ENCODE results near the gene NLRP1.

NLRP1 gene

GRCh38 chr17:5523249-5523648 lies 61.1 kb downstream of the NLRP1 start:
- H3K27ac ChIP-seq = no peak overlapping the region
- no peaks in the 10 kb centered on the region for H3K27me3 ChIP-seq
- intact Hi-C loops (cut with DNase I; ENCODE audit: low total_unique reads) = no loop called here
- H3K9me3 ChIP-seq = no peaks in the 10 kb centered on the region
- H3K4me3 ChIP-seq = no peak overlapping the region
- peaks cover 0 to 52% (median 30%) of the 10 kb centered on the region in 3 donors for H3K36me3 ChIP-seq
- no peak for TF ChIP-seq CTCF (IDR thresholded peaks at IDR 0.05)
- DNase-seq = no peak
- peaks cover 0 to 20% (median 8%) of the 10 kb centered on the region in 4 donors for H3K4me1 ChIP-seq

- no peaks in the 10 kb centered on the region for H3K27me3 ChIP-seq
- peaks cover 0 to 15% (median 8%) of the 10 kb centered on the region in 4 donors for H3K4me1 ChIP-seq
- no peak overlapping the region for H3K4me3 ChIP-seq
- intact Hi-C loops (cut with DNase I; ENCODE audit: low total_unique reads) = no loop called here
- no peak overlapping the region for H3K27ac ChIP-seq
- peaks cover 3 to 49% (median 30%) of the 10 kb centered on the region in 3 donors for H3K36me3 ChIP-seq
- DNase-seq = no peak
- no peak for TF ChIP-seq CTCF (IDR thresholded peaks at IDR 0.05)
- H3K9me3 ChIP-seq = no peaks in the 10 kb centered on the region
These were observed 61.8 kb downstream of the NLRP1 start for GRCh38 chr17:5522476-5522875.

- no peak overlapping the region for H3K4me3 ChIP-seq
- no peak for DNase-seq
- H3K4me1 ChIP-seq = peaks cover 0 to 10% (median 1%) of the 10 kb centered on the region in 4 donors
- intact Hi-C loops (cut with DNase I; ENCODE audit: low total_unique reads) = no loop called here
- H3K27me3 ChIP-seq = no peaks in the 10 kb centered on the region
- peaks cover 4 to 33% (median 22%) of the 10 kb centered on the region in 3 donors for H3K36me3 ChIP-seq
- peak overlapping the region in 1 of 2 donors; percentile 31 for H3K27ac ChIP-seq
- no peak for TF ChIP-seq CTCF (IDR thresholded peaks at IDR 0.05)
- H3K9me3 ChIP-seq = no peaks in the 10 kb centered on the region
These were observed 68.1 kb downstream of the NLRP1 start for GRCh38 chr17:5516060-5516792.

- Histone ChIP-seq H3K9me3 (no peaks in the 10 kb centered on the region), H3K27ac (no peak overlapping the region), H3K36me3 (peaks cover 4 to 30% (median 19%) of the 10 kb centered on the region in 3 donors), H3K27me3 (no peaks in the 10 kb centered on the region), H3K4me1 (peaks cover 0 to 10% (median 1%) of the 10 kb centered on the region in 4 donors), H3K4me3 (no peak overlapping the region)
- TF ChIP-seq CTCF (IDR thresholded peaks at IDR 0.05) = no peak
- intact Hi-C loops (cut with DNase I; ENCODE audit: low total_unique reads) = no loop called here
- no peak for DNase-seq
These were observed 69.3 kb downstream of the NLRP1 start for GRCh38 chr17:5514976-5515375.

- H3K4me3 ChIP-seq = no peak overlapping the region
- H3K36me3 ChIP-seq = peaks cover 4 to 30% (median 19%) of the 10 kb centered on the region in 3 donors
- no peaks in the 10 kb centered on the region for H3K9me3 ChIP-seq
- no peak for TF ChIP-seq CTCF (IDR thresholded peaks at IDR 0.05)
- no peak for DNase-seq
- no peaks in the 10 kb centered on the region for H3K27me3 ChIP-seq
- H3K27ac ChIP-seq = no peak overlapping the region
- H3K4me1 ChIP-seq = peaks cover 0 to 10% (median 1%) of the 10 kb centered on the region in 4 donors
- intact Hi-C loops (cut with DNase I; ENCODE audit: low total_unique reads) = no loop called here
These were observed 70.7 kb downstream of the NLRP1 start for GRCh38 chr17:5513628-5514027.

All from tibial artery (tissue), 4 donors.